HepG2 (cell line): ENCODE measurements around the gene VARS1. TPM values are rescaled to one million over a fixed set of nuclear protein-coding genes. Genes with fewer than 3 reads are reported as not detected.

Experiments
- ARID4A ChIP-seq: sonication (generic); formaldehyde crosslinking; IDR thresholded peaks from 2 replicates; pipeline ENCODE4 v1.5.0; 2020; ENCODE audit warnings: mild to moderate bottlenecking, missing genetic modification reagents, borderline replicate concordance
- ATF7-NPFF ChIP-seq: sonication (generic); formaldehyde crosslinking; IDR thresholded peaks from 2 replicates; pipeline ENCODE4 v1.8.1; 2023; ENCODE audit warnings: mild to moderate bottlenecking, low read depth, missing genetic modification reagents, moderate library complexity
- CAMTA2 ChIP-seq: sonication (generic); formaldehyde crosslinking; IDR thresholded peaks from 2 replicates; pipeline ENCODE4 v1.4.0; 2020; ENCODE audit warnings: mild to moderate bottlenecking, missing genetic modification reagents, borderline replicate concordance
- CHCHD3 ChIP-seq: sonication (generic); formaldehyde crosslinking; IDR thresholded peaks from 2 replicates; pipeline ENCODE4 v1.8.0; 2022; ENCODE audit warnings: mild to moderate bottlenecking, missing genetic modification reagents, moderate library complexity
- FUBP1 ChIP-seq: sonication (generic); formaldehyde crosslinking; IDR thresholded peaks from 2 replicates; pipeline ENCODE4 v1.5.1; 2020; ENCODE audit warnings: missing genetic modification reagents, mild to moderate bottlenecking, borderline replicate concordance
- HMG20B ChIP-seq: conservative IDR thresholded peaks from 2 replicates; pipeline ENCODE4 v1.6.1; 2016; ENCODE audit warnings: missing genetic modification reagents, missing compliant biosample characterization
- IKZF4 ChIP-seq: sonication (generic); formaldehyde crosslinking; IDR thresholded peaks from 2 replicates; pipeline ENCODE4 v1.5.1; 2020; ENCODE audit warnings: borderline replicate concordance, mild to moderate bottlenecking, low read depth, missing genetic modification reagents; ENCODE audit errors: not compliant biosample characterization
- NFKBIZ ChIP-seq: IDR thresholded peaks from 2 replicates; pipeline ENCODE4 v1.6.1; 2018; ENCODE audit warnings: missing genetic modification reagents, missing compliant biosample characterization
- NFYC ChIP-seq: IDR thresholded peaks from 2 replicates; pipeline ENCODE4 v1.6.1; 2016; ENCODE audit warnings: missing genetic modification reagents, missing compliant biosample characterization
- PATZ1 ChIP-seq: sonication (generic); formaldehyde crosslinking; IDR thresholded peaks from 2 replicates; pipeline ENCODE4 v1.4.0; 2020; ENCODE audit warnings: missing genetic modification reagents
- RELA ChIP-seq: sonication (generic); formaldehyde crosslinking; IDR thresholded peaks from 2 replicates; pipeline ENCODE4 v1.4.0; 2020; ENCODE audit warnings: missing genetic modification reagents
- RFX3 ChIP-seq: IDR thresholded peaks from 2 replicates; pipeline ENCODE4 v1.6.1; 2016; ENCODE audit warnings: missing biosample characterization, missing genetic modification reagents
- SRSF1 ChIP-seq: fragments of 200-400 bp; formaldehyde crosslinking; optimal IDR thresholded peaks from 2 replicates; pipeline ENCODE3; 2017; ENCODE audit warnings: mild to moderate bottlenecking, low read depth, low read length, moderate library complexity
- TOE1 ChIP-seq: sonication (generic); formaldehyde crosslinking; IDR thresholded peaks from 2 replicates; pipeline ENCODE4 v1.4.0; 2020; ENCODE audit warnings: mild to moderate bottlenecking, missing genetic modification reagents
- ZNF503 ChIP-seq: sonication (generic); formaldehyde crosslinking; IDR thresholded peaks from 2 replicates; pipeline ENCODE4 v1.4.0; 2020; ENCODE audit warnings: missing genetic modification reagents
- ZNF552 ChIP-seq: sonication (generic); formaldehyde crosslinking; IDR thresholded peaks from 2 replicates; pipeline ENCODE4 v1.9.0; 2022; ENCODE audit warnings: missing genetic modification reagents, mild to moderate bottlenecking, borderline replicate concordance
- ZSCAN20 ChIP-seq: sonication (generic); formaldehyde crosslinking; IDR thresholded peaks from 2 replicates; pipeline ENCODE4 v1.4.0; 2020; ENCODE audit warnings: missing genetic modification reagents, mild to moderate bottlenecking, borderline replicate concordance
- ZSCAN21 ChIP-seq: sonication (generic); formaldehyde crosslinking; IDR thresholded peaks from 2 replicates; pipeline ENCODE4 v1.8.0; 2022; ENCODE audit warnings: mild to moderate bottlenecking, missing genetic modification reagents, moderate library complexity, borderline replicate concordance
- polyA plus RNA-seq, 8 experiments: library from polyadenylated mRNA; depleted of rRNA in 3 of 8; stranded (reverse) in 7 of 8; unstranded in 1 of 8; fragments of >200 nt; fragmentation: Illumina TruSeq in 4 of 8; extraction: Trizol in 4 of 8; gene quantifications; 2 replicates each; pipeline versions ENCODE4 v1.2.1 to v1.2.3, GENCODE V29; 2011 to 2016; ENCODE audit warnings: low read depth in 4 of 8, missing spikeins in 1 of 8, mixed read lengths in 1 of 8; ENCODE audit not compliant: insufficient read depth in 1 of 8
- total RNA-seq, 5 experiments: library from RNA; depleted of rRNA; stranded (reverse); fragments of >200 nt; fragmentation: Illumina TruSeq; extraction: Trizol; gene quantifications; 2 replicates each; pipeline ENCODE4 v1.2.3, GENCODE V29; 2016; ENCODE audit warnings: low read depth in 1 of 5

VARS1 gene
- total and polyA plus RNA-seq, 2 of the 13 experiments (the other 11 are each of a cell fraction or from before 2014, with no cell fraction given), result 14.7 to 56.1 TPM

- TF ChIP-seq PATZ1 (CRISPR knock-in tag), result peak; percentile 2
- TF ChIP-seq RFX3 (CRISPR knock-in tag), result peak; percentile 64
- 0 out of 2 replicates have a peak, but pooled peaks have one; percentile 41 for TF ChIP-seq ATF7-NPFF (CRISPR knock-in tag)
- TF ChIP-seq CHCHD3 (CRISPR knock-in tag), result no peak
- no peak for TF ChIP-seq ZSCAN20 (CRISPR knock-in tag)
- TF ChIP-seq FUBP1 (CRISPR knock-in tag), result no peak
- TF ChIP-seq RELA (CRISPR knock-in tag), result peak; percentile 52; the same call in 1 of the 2 replicates
- 0 out of 2 replicates have a peak, but pooled peaks have one; percentile 28 for TF ChIP-seq ZNF552 (CRISPR knock-in tag)
- TF ChIP-seq IKZF4 (CRISPR knock-in tag), result peak; percentile 69
- 0 out of 2 replicates have a peak, but pooled peaks have one; percentile 16 for TF ChIP-seq ZNF503 (CRISPR knock-in tag)
- TF ChIP-seq CAMTA2 (CRISPR knock-in tag), result 0 out of 2 replicates have a peak, but pooled peaks have one; percentile 44
- no peak for TF ChIP-seq NFKBIZ (CRISPR knock-in tag)
- peak; percentile 65 for TF ChIP-seq SRSF1
- peak; percentile 75 for TF ChIP-seq ARID4A (CRISPR knock-in tag)
- TF ChIP-seq TOE1 (CRISPR knock-in tag), result peak; percentile 72; the same call in 1 of the 2 replicates
- peak; percentile 45; the same call in 1 of the 2 replicates for TF ChIP-seq ZSCAN21 (CRISPR knock-in tag)
- TF ChIP-seq HMG20B (CRISPR knock-in tag), result peak; percentile 58; the same call in 1 of the 2 replicates
- peak; percentile 81; the same call in 1 of the 2 replicates for TF ChIP-seq NFYC (CRISPR knock-in tag)
These were observed 19.7 kb upstream of the VARS1 start, which contains the start of the genes HSPA1A and HSPA1L (continued) for GRCh38 chr6:31815025-31815838.
